Osteocyte (in vitro differentiated cells): ENCODE data around the gene PAK4. TPM values are rescaled to one million over a fixed set of nuclear protein-coding genes. Genes with fewer than 3 reads are reported as not detected.

Source experiments
- DNase-seq: peaks from one replicate; pipeline ENCODE4 v3.0.0; 2021; ENCODE audit warnings: mixed read lengths; ENCODE audit not compliant: unreplicated experiment; ENCODE audit errors: extremely low spot score
- H3K27ac Mint-ChIP-seq: one replicate; pipeline ENCODE4 v1.8.0; 2021; ENCODE audit warnings: mild to moderate bottlenecking, mixed read lengths; ENCODE audit not compliant: unreplicated experiment
- H3K27me3 Mint-ChIP-seq: one replicate; pipeline ENCODE4 v1.8.0; 2021; ENCODE audit warnings: mixed read lengths; ENCODE audit not compliant: unreplicated experiment
- H3K36me3 Mint-ChIP-seq: one replicate; pipeline ENCODE4 v1.8.0; 2021; ENCODE audit warnings: mixed read lengths; ENCODE audit not compliant: unreplicated experiment
- H3K4me1 Mint-ChIP-seq: one replicate; pipeline ENCODE4 v1.8.0; 2021; ENCODE audit warnings: mixed read lengths; ENCODE audit not compliant: unreplicated experiment
- H3K4me3 Mint-ChIP-seq: one replicate; pipeline ENCODE4 v1.8.0; 2021; ENCODE audit warnings: mild to moderate bottlenecking, moderate library complexity, mixed read lengths; ENCODE audit not compliant: unreplicated experiment
- H3K9me3 Mint-ChIP-seq: one replicate; pipeline ENCODE4 v1.8.0; 2021; ENCODE audit warnings: mixed read lengths; ENCODE audit not compliant: unreplicated experiment
- CTCF ChIP-seq: fragments of 200-600 bp; sonication (generic); IDR thresholded peaks from 2 replicates; pipeline ENCODE4 v1.5.0; 2021; ENCODE audit warnings: antibody characterized with exemption, mild to moderate bottlenecking, moderate library complexity
- total RNA-seq: library from RNA; stranded (reverse); gene quantifications from 2 replicates; pipeline ENCODE4 v1.2.1, GENCODE V29; 2021

Gene PAK4
- total RNA-seq, 1 donor from 2014 or later: 14.8 TPM

- Mint-ChIP-seq H3K4me3 (no peak overlapping the region), H3K27me3 (no peaks in the 10 kb centered on the region), H3K27ac (no peak overlapping the region), H3K9me3 (no peaks in the 10 kb centered on the region), H3K36me3 (peaks cover 2% of the 10 kb centered on the region), H3K4me1 (peaks cover 11% of the 10 kb centered on the region)
- no peak for DNase-seq
- TF ChIP-seq CTCF: no peak
Measured at GRCh38 chr19:39146686-39147450, 21.3 kb downstream of the PAK4 start.

DNA sequence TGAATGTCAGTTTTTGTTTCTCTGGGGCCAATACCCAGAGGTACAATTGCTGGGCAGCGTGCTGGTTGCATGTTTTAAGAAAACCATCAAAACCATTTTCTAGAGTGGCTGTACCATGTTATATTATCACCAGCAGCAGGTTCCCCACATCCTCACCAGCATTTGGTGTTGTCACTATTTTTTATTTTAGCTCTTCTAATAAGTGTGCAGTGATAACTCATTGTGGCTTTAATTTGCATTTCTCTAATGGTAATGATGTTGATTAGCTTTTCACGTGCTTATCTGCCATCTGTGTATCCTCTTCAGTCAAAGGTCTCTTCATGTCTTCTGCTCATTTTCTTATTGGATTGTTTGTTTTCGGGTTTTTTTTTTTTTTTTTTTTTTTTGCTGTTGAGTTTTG lies 21.9 kb downstream of the PAK4 start:
- Mint-ChIP-seq H3K4me1 (peaks cover 11% of the 10 kb centered on the region), H3K9me3 (no peaks in the 10 kb centered on the region), H3K27ac (no peak overlapping the region), H3K36me3 (peaks cover 2% of the 10 kb centered on the region), H3K27me3 (no peaks in the 10 kb centered on the region), H3K4me3 (no peak overlapping the region)
- DNase-seq: no peak
- no peak for TF ChIP-seq CTCF

GRCh38 chr19:39148939-39149529 lies 23.4 kb downstream of the PAK4 start:
- TF ChIP-seq CTCF: no peak
- DNase-seq: no peak
- H3K27ac Mint-ChIP-seq: no peak overlapping the region
- no peak overlapping the region for H3K4me3 Mint-ChIP-seq
- H3K36me3 Mint-ChIP-seq: peaks cover 3% of the 10 kb centered on the region
- no peaks in the 10 kb centered on the region for H3K27me3 Mint-ChIP-seq
- H3K4me1 Mint-ChIP-seq: peaks cover 10% of the 10 kb centered on the region
- H3K9me3 Mint-ChIP-seq: no peaks in the 10 kb centered on the region

GRCh38 chr19:39150235-39150634 lies 24.6 kb downstream of the PAK4 start:
- H3K9me3 Mint-ChIP-seq: no peaks in the 10 kb centered on the region
- H3K4me1 Mint-ChIP-seq: no peaks in the 10 kb centered on the region
- no peak for TF ChIP-seq CTCF
- peaks cover 6% of the 10 kb centered on the region for H3K36me3 Mint-ChIP-seq
- H3K4me3 Mint-ChIP-seq: no peak overlapping the region
- no peaks in the 10 kb centered on the region for H3K27me3 Mint-ChIP-seq
- H3K27ac Mint-ChIP-seq: no peak overlapping the region
- DNase-seq: no peak

GRCh38 chr19:39150807-39151600 lies 25.4 kb downstream of the PAK4 start:
- H3K27ac Mint-ChIP-seq: no peak overlapping the region
- no peaks in the 10 kb centered on the region for H3K4me1 Mint-ChIP-seq
- TF ChIP-seq CTCF: no peak
- H3K36me3 Mint-ChIP-seq: peaks cover 6% of the 10 kb centered on the region
- no peak overlapping the region for H3K4me3 Mint-ChIP-seq
- DNase-seq: no peak
- H3K9me3 Mint-ChIP-seq: no peaks in the 10 kb centered on the region
- no peaks in the 10 kb centered on the region for H3K27me3 Mint-ChIP-seq
